ENCODE measurements around the gene ZNF662.

ZNF662 gene

DNA sequence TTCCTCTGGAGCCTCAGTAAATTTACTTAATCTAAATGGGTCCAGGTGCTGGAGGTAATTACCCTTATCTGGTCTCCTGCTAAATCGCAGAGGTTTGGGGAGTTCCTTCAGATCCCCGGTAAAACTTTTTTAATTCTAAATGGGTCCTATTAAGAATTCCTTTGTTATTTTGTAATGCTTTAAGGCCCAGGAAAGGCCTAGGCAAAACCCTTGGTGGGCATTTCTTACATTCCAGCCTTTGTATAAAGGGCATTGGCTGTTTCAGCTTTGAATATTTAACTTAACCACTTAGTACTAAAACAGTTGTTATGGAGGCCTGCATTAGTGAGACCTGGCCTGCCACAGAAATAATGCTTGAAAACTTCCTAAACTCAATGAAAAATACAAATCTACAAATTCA lies 14.9 kb upstream of the ZNF662 start:
- no peak for DNase-seq

DNA sequence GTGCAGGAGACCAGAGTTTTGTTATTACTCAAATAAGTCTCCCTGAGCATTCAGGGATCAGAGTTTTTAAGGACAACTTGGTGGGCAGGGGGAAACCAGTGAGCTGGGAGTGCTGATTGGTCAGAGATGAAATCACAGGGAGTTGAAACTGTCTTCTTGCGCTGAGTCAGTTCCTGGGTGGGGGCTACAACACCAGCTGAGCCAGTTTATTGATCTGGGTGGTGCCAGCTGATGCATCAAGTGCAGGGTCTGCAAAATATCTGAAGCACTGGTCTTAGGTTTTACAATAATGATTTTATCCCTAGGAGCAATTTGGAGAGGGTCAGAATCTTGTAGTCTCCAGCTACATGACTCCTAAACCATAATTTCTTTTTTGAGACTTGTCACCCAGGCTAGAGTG lies 13.8 kb upstream of the ZNF662 start:
- DNase-seq = no peak

- no peak for DNase-seq
Observed at GRCh38 chr3:42892807-42893206, 13.1 kb upstream of the ZNF662 start.

- DNase-seq = no peak
Observed at GRCh38 chr3:42894698-42895579, 11.0 kb upstream of the ZNF662 start.

DNA sequence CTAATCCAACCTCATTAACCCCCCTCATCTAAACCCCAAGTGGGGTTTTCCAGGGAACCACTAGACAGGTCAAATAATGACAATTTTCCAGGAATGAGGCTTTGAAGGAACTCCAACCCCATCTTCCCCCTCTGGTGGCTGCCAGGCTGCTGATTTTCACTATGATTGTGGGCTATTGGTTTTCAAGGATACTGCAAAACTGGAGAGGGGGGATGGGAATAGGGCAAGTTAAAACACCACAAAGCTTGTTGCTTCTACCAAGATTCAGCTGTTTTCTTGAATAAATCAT lies 10.4 kb upstream of the ZNF662 start:
- DNase-seq = no peak

GRCh38 chr3:42898896-42899675 lies 6.9 kb upstream of the ZNF662 start:
- no peak for DNase-seq

DNA sequence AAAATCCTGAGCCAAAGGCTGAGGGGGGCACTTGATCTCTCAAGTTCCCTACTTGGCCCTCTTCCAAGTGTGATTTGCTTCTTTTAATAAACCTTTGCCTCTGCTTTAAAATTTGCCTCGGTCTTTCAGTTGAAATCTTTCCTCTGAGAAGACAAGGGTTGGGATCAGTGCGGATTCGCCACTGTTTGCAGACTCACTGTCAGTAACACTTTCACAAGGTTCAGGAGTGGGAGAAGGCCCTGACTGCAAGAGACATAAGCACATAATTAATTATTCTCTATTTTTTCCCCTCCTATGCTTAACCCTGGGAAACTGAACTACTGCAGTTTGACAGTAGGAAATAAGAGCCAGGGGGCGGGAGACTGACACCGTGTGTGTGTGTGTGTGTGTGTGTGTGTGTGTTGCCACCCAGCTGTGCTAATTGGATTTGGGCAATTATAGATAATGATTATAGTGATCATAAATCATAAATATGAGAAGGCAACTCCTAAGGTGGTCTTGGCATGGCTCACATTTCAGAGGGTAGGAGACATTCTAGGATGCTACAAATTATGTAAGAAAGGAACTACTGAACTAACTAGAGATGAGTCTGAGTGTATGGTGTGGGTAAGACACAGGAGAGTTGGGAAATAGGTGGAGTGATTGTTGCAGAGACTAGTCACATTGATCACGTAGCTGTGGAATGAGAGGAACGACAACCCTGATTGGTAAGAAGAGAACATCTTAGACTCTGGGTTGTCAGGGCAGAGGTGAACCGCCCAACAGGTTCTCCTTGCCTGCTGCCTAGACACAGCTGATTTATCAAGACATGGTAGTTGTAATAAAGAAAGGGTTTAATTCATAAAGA lies 5.5 kb upstream of the ZNF662 start:
- DNase-seq = no peak

GRCh38 chr3:42901073-42901415 lies 4.9 kb upstream of the ZNF662 start:
- DNase-seq = no peak

DNA sequence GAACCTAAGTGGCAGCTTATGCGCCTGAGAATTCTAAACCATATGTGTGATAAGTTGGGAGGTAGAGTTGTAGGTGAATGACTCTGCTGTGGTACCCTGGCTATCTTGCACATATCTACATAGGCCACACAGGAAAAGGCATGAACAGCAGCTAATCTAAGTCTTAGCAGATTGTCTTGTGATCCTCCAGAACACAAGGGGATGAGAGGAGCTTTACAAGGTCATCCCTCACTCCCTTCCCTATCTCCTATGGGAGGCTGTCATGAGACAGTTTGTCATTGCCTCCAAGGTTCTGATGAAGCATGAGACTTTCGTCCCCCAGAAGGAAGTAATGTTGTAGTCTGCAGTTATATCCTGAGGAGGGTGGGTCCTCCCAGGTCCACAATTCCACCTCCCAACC lies 3.7 kb upstream of the ZNF662 start:
- DNase-seq = no peak

DNA sequence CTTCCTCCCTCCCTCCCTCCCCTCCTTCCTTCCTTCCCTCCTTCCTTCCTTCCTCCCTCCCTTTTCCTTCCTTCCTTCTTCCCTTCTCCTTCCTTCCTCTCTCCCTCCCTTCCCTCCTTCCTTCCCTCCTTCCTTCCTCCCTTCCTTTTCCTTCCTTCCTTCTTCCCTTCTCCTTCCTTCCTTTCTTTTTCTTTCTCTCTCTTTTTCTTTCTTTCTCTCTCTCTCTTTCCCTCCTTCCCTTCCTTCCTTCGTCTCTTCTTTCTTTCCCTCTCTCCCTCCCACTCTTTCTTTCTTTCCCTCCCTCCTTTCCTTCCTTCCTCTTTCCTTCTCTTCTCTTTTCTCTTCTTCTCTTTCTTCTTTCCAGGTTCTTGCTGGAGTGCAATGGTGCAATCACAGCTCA lies 1.9 kb upstream of the ZNF662 start:
- DNase-seq = no peak

DNA sequence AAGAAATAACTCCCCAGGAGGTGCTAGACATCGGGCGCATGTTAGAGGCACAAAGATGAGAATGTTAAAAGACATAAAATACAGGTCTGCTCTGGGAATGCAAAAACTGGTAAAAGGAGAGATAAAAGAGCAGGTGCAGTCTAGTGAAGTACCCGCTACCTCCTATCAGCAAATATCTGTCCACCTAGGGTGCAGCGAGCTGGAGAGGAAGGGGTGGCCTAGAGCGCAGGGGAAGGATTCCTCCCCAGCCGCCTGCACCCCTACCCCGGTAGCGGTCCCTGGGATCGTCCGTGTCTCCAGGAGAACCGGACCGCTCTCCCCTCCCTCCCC lies 237 bp upstream of the ZNF662 start:
- DNase-seq = no peak

DNA sequence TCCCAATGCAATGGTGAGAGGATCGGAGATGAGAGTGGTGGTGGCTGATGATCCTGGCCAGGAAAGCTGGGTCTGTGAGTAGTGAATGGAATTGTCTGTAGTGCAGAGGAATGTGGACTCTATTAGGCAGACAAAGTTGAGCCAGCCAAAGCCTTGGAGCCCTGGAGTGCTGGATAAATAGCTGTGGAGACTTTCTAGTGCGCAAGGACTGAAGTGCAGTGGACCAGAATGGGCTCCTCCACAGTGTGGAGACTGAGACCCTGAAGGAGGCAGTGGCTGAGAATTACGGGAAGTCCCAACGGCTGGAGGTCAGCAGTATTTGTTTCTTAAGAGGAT lies 874 bp downstream of the ZNF662 start:
- DNase-seq = no peak

DNA sequence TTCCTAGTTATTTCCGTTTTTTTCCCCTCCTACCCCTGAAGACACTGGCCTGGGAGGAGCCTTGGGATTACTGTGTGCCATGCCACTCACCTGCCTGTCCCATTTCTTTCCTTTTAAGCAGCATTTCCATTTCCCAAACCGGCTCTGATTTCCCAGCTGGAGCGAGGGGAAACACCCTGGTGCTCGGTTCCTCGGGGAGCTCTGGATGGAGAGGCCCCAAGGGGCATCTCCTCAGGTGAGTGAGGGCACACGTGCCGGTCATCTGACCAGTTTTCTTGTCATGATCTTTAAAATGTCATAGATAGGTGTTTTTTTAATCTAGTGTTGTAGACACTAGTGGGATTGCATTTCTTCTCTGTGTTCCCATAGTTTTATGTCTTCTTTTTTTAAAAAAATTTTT lies 2.7 kb downstream of the ZNF662 start:
- DNase-seq = no peak

DNA sequence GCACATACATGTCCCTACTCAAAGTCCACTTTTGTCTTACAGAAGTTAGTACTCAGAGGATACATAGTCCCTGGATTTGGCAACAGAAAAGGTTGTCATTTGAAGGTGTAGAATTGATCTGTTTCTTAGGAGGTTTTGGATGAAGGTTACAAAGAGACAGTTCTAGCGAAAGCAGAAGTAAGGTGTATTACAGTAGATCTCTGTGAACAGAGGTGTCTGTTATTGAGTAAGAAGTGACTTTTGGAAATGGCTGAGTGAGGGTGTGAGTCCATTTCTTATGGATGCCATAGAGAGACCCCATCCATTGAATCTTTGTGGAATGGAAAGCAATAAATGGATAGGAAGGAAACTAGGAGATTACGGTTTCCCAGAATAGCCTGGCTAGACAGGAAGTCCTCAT lies 5.6 kb downstream of the ZNF662 start:
- no peak for DNase-seq

DNA sequence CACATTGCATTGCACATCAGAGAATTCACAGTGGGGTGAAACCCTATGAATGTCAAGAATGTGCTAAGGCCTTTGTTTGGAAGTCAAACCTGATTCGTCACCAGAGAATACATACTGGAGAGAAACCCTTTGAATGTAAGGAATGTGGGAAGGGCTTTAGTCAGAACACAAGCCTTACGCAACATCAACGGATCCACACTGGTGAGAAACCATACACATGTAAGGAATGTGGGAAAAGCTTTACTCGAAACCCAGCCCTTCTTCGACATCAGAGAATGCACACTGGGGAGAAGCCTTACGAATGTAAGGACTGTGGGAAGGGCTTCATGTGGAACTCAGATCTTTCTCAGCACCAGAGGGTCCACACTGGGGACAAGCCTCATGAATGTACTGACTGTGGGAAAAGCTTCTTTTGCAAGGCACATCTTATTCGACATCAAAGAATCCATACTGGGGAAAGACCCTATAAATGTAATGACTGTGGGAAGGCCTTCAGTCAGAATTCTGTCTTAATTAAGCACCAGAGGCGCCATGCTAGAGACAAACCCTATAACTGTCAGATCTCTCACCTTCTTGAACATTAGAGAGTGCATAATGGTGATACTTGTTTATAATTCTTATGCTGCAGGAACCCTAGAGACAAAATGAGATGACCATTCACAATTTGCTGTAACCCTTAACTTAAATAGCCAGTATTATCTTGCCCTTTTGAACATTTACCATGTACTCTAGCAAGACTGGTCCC lies 9.0 kb downstream of the ZNF662 start:
- DNase-seq = no peak

DNA sequence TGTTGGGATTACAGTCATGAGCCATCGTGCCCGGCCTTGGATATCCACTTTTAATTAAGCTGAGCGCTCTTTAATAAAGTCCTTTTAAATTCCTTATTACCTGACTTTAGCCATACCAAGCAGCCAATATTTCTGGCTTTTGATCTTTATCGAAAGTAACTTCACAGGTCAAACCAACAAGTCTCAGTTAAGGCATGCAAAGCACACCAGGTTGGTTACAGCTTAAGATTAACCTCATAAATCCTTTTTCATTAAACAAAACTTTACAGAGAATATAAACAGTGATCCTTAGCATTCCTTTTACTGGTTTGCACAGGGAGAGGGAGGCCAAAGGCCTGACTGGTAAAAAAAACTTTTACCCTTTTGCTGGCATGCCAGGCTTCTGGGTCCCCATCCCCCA lies 17.7 kb downstream of the ZNF662 start:
- no peak for DNase-seq

DNA sequence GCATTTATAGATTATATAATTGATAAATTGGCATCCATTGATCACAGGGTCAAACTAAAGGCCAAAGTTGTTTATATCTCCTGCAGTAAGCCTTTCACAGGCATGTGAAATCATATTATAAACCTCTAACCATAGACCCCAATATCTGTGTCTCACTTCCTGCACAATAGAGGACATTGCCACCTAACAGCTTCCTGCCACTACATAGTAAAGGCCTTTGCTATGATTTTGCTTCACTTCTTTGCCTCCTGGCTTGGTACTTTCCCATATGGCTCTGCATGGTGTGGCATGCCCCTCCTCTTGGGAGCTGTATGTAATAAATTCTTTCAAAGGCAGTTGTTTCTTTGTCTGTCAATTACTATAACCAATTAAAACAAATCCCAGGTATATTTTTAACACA lies 20.4 kb downstream of the ZNF662 start:
- DNase-seq = no peak

GRCh38 chr3:42934111-42934510 lies 28.2 kb downstream of the ZNF662 start:
- DNase-seq = no peak

GRCh38 chr3:42934910-42935309 lies 29.0 kb downstream of the ZNF662 start:
- no peak for DNase-seq

DNA sequence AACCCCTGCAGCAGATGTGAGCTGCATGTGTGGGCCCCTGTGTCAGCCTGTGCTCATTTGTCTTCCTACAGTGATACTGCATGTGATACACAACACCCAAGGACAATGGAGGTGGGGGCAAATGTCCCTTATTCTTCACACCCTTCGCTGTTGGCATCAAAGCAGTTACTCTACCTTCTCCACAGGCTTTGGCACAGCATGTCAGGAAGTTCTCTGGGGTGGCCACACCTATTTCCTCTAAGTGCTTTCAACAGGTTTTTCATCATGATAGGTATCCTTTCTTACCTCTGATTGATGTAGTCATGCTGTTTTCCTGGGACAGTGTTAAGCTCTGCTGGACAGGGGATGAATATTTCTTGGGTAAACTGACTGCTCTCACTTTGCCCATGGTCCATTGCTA lies 29.5 kb downstream of the ZNF662 start:
- DNase-seq = no peak

DNA sequence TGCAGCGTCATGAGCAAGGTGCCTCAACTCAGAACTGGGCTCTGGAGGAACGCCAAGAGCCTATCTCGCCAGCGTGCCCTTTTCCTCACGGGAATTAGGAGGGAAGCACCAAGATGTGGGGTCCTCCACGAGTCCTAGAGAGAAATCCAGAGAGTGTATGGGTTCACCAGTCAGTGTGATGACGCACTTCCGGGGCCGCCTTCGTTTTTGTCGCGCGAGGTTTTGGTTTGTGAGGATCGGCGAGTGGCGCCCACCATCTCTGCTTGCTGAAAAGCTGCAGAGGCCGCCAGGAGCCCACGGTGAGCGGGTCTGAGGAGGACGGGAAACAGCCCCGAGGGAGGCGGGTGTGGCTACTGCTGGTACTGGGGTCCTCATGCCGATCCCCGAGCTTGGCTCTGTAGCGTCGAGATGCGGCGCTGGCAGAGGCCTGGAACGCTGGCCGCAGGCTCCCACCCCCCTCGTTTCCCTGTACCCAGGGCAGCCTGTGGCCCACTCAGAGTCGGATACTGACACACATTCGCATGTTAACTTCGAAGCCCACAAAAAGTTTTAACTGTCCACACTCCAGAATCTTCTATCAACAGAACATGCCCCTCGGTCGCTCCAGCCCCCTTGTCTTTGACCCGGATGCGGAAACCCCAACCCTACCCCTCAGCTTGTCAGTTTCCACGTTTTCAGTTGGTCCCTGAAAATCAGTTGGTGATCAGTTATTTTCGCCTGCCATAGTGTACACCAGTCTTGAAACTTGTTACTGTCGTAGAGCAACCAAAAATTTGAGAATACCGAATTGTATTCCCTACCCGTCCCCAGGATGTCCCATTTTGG lies 30.4 kb downstream of the ZNF662 start:
- no peak for DNase-seq

- DNase-seq = no peak
Observed at GRCh38 chr3:42937334-42937733, 31.4 kb downstream of the ZNF662 start.

Measured in NCI-H774 (cell line).